Measurements from ENCODE around the gene TMEM269.

Gene TMEM269

GRCh38 chr1:42784547-42784945 is 245 bp upstream of the TMEM269 start:
- TF ChIP-seq, protein P1, sequence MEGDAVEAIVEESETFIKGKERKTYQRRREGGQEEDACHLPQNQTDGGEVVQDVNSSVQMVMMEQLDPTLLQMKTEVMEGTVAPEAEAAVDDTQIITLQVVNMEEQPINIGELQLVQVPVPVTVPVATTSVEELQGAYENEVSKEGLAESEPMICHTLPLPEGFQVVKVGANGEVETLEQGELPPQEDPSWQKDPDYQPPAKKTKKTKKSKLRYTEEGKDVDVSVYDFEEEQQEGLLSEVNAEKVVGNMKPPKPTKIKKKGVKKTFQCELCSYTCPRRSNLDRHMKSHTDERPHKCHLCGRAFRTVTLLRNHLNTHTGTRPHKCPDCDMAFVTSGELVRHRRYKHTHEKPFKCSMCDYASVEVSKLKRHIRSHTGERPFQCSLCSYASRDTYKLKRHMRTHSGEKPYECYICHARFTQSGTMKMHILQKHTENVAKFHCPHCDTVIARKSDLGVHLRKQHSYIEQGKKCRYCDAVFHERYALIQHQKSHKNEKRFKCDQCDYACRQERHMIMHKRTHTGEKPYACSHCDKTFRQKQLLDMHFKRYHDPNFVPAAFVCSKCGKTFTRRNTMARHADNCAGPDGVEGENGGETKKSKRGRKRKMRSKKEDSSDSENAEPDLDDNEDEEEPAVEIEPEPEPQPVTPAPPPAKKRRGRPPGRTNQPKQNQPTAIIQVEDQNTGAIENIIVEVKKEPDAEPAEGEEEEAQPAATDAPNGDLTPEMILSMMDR (IDR thresholded peaks at IDR 0.05; ENCODE audit: insufficient read depth, low read length, missing control alignments) = no peak
- CTCF ChIA-PET = interaction anchor here (3.4 kb wide), 1 partner anchor 288 kb away, joined by 18 read pairs; no protein-coding TSS in a partner anchor
- DNase-seq (ENCODE audit: low read depth, low spot score) = no peak
- POLR2A ChIA-PET = interaction anchor here (1.9 kb wide), 1 partner anchor 17 kb away, joined by 9 read pairs; the partner anchor contains the start of genes C1orf50 and P3H1
- peak overlapping the region; percentile 44; the same call in 1 of the 2 replicates for H3K4me3 ChIP-seq (ENCODE audit: low read depth, low read length)

- TF ChIP-seq, protein P1 (IDR thresholded peaks at IDR 0.05; ENCODE audit: insufficient read depth, low read length, missing control alignments) = no peak
- ChIA-PET POLR2A (no interaction called here), CTCF (interaction anchor here (1.4 kb wide), 1 partner anchor 288 kb away, joined by 4 read pairs; no protein-coding TSS in a partner anchor)
- H3K4me3 ChIP-seq (ENCODE audit: low read depth, low read length) = no peak overlapping the region
- DNase-seq (ENCODE audit: low read depth, low spot score) = no peak
These were observed 1.3 kb downstream of the TMEM269 start for GRCh38 chr1:42786097-42786496.

GRCh38 chr1:42788021-42788420 is 3.2 kb downstream of the TMEM269 start:
- POLR2A ChIA-PET = no interaction called here
- no peak overlapping the region for H3K4me3 ChIP-seq (ENCODE audit: low read depth, low read length)
- no peak for DNase-seq (ENCODE audit: low read depth, low spot score)
- TF ChIP-seq, protein P1 (IDR thresholded peaks at IDR 0.05; ENCODE audit: insufficient read depth, low read length, missing control alignments) = no peak
- CTCF ChIA-PET = no interaction called here

GRCh38 chr1:42793824-42794223 is 9.0 kb downstream of the TMEM269 start:
- ChIA-PET POLR2A (no interaction called here), CTCF (no interaction called here)

DNA sequence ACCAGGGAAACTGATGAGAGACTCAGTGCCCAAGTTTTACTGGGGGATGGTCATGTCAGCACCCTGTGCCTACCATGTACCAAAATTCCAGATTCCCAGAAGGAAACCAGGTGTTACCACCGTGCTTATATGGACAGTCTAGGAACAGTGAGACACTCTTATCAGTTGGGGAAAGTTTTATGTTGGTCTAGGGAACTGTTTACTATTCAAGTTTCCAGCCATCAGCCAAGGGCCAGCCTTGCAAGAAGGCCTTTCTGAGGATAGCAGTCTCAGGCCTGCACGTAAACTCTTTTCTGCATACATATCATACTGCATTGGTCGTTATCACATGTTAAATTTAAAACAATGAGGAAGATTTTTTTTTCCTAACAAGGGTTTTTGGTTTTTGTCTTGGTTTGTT is 12.6 kb downstream of the TMEM269 start:
- DNase-seq (ENCODE audit: low read depth, low spot score) = no peak
- ChIA-PET POLR2A (no interaction called here), CTCF (interaction anchor here (0.9 kb wide), 1 partner anchor 18 kb away, joined by 3 read pairs; no protein-coding TSS in a partner anchor)
- no peak overlapping the region for H3K4me3 ChIP-seq (ENCODE audit: low read depth, low read length)
- TF ChIP-seq, protein P1 (IDR thresholded peaks at IDR 0.05; ENCODE audit: insufficient read depth, low read length, missing control alignments) = no peak

More at GRCh38 chr1:42793824-42794223, 9.0 kb downstream of the TMEM269 start:
- TF ChIP-seq, protein P1 (IDR thresholded peaks at IDR 0.05; ENCODE audit: insufficient read depth, low read length, missing control alignments) = no peak
- no peak overlapping the region for H3K4me3 ChIP-seq (ENCODE audit: low read depth, low read length)
- DNase-seq (ENCODE audit: low read depth, low spot score) = no peak

GRCh38 chr1:42797979-42798378 is 13.2 kb downstream of the TMEM269 start:
- H3K4me3 ChIP-seq (ENCODE audit: low read depth, low read length) = no peak overlapping the region
- POLR2A ChIA-PET = no interaction called here
- TF ChIP-seq, protein P1 (IDR thresholded peaks at IDR 0.05; ENCODE audit: insufficient read depth, low read length, missing control alignments) = no peak
- DNase-seq (ENCODE audit: low read depth, low spot score) = no peak
- CTCF ChIA-PET = no interaction called here

Measured in AG04449 (cell line).